Pons (tissue), 1 donor: ENCODE data around the gene SH2D6.
"Not testable (repeated sequence)": the region's sequence is repeated elsewhere in the genome, so short reads cannot be mapped to it uniquely, and the experiment has no call there.

ENCODE experiments used
- DNase-seq: peaks from one replicate; pipeline ENCODE4 v3.0.0-alpha.2; 2016; ENCODE audit warnings: low spot score

The SH2D6 gene

DNA sequence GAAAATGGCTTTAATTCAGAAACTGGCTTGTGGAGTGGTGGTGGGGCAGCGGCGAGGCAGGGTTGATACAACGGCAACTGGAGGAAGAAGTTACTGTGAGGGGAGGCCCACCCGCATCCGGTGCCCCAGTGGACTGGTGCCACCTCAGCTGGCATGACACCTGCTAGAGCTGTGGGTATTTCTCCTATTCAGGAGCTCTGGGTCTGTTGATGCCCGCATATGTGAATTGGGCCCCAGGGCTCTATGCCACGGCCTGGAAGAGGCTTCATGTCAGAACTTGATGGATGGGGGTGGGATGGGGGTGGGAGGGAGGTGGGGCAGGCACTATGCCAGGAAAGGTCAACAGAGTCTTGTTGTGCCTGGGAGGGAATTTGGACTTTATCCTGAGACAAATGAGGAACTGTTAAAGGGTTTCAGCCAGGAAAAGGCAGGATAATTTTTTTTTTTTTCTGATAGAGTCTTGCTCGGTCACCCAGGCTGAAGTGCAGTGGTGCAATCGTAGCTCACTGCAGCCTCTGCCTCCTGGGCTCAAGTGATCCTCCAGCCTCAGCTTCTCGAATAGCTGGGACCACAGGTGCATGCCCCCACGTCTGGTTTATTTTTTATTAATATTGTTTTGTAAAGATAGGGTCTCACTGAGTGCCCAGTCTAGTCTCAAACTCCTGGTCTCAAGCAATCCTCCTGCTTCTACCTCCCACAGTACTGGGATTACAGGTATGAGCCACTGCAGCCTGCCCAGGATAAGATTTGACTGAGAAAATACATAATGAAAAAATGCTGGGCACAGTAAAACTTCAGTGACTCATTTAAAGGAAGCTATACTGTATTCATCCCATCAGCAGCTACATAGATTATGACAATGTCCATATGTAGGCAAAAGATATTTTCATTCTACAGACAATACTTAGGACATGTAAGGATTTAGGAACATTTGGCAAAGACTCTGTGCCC, 52.6 kb downstream of the SH2D6 start:
- peak; percentile 12 for DNase-seq

- no peak for DNase-seq
Observed at GRCh38 chr2:85472261-85472660, 53.7 kb downstream of the SH2D6 start.

DNA sequence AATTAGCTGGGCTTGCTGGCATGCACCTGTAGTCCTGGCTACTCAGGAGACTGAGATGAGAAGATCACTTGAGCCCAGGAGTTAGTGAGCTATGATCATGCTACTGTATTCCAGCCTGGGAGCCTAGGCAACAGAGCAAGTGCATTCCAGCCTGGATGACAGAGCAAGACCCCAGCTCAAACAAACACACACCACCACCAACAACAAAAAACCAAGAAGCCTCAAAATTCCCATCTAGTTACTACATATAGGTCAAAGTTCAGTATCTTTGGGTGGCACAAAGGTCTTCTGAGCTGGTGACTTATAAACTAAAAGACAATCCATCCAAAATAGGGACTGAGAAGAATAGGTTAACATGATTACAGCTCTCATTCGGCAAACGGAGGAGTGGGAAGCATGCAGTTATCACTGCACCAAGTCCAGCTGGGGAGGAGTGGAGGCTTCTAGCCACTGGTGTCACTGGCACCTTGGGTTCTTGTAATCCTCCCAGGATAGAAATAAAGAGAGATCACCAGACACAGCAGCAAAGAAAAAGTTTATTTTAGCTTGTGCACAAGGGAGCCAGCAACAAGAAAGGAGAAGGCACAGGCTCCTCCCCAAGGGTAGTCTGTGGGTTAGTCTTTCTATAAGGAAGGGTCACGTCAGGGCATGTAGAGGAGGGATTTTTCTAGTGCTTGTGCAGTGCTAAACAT, 57.4 kb downstream of the SH2D6 start:
- DNase-seq, result no peak

GRCh38 chr2:85476624-85477023, 58.1 kb downstream of the SH2D6 start:
- no peak for DNase-seq

DNA sequence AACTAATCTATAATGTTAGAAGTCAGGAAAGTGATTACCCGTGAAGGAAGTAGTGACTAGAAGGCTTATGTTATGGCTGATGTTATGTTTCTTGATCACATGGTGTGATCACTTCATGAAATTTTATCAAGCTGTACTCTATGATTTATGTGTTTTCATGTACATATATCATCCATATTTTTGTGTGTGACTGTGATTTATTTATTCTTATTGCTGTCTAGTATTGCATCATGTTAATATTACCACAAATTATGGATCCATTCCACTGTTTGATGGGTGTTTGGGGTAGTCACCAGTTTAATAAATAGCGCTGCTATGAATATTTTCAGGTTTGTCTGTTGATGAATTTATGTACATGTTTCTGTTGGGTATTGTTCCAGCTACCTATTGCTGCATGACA, 59.4 kb downstream of the SH2D6 start:
- no peak for DNase-seq

DNA sequence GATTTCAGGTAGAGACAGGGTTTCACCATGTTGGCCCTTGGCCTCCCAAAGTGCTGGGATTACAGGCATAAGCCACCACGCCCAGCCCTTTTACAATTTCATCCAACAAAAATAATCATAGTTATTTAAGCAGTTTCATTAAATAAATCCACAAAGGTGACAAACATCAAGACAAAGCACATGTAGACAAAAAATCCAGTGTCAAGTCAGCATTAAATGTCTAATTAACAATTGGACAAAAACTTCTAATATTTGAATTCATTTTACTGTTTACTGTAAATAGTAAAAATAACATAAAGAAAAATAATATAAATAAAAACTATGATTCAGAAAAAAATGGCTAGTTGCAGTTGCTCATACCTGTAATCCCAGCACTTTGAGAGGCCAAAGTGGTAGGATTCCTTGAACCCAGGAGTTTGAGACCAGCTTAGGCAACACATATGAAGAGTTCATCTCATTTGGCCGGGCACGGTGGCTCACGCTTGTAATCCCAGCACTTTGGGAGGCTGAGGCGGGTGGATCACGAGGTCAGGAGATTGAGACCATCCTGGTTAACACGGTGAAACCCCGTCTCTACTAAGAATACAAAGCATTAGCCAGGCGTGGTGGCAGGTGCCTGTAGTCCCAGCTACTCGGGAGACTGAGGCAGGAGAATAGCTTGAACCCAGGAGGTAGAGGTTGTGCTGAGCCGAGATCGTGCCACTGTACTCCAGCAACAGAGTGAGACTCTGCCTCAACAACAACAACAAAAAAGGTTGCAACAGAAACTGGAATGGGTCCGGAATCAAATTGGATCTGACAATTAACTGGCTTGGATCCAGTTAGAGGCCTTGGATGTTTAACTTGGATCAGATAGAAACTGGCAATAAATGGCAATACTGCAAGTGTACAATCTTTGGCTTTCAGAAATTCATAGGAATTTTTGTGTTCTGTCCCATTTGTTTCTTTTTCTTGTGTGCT, 63.6 kb downstream of the SH2D6 start:
- no peak for DNase-seq

GRCh38 chr2:85484615-85485014, 66.1 kb downstream of the SH2D6 start:
- DNase-seq, result not testable (repeated sequence)

- no peak for DNase-seq
Observed at GRCh38 chr2:85485815-85486214, 67.3 kb downstream of the SH2D6 start.
